Vein endothelial cell (primary cell): ENCODE data around the gene RBFA. TPM values are rescaled to one million over a fixed set of nuclear protein-coding genes. Genes with fewer than 3 reads are reported as not detected.

ENCODE experiments used
- total RNA-seq: library from RNA; depleted of rRNA; stranded (reverse); fragments of >200 nt; gene quantifications from 2 replicates; pipeline ENCODE4 v1.2.3, GENCODE V29; 2012

Gene RBFA, protein sequence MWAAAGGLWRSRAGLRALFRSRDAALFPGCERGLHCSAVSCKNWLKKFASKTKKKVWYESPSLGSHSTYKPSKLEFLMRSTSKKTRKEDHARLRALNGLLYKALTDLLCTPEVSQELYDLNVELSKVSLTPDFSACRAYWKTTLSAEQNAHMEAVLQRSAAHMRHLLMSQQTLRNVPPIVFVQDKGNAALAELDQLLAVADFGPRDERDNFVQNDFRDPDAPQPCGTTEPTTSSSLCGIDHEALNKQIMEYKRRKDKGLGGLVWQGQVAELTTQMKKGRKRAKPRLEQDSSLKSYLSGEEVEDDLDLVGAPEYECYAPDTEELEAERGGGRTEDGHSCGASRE
- 27.8 and 28.2 TPM in 2 replicates for total RNA-seq

GRCh38 chr18:80034068-80034851 lies at the start of gene RBFA:
Gene RBFA, plus strand, starts transcription at chr18:80034434. Its CDS starts 62 bp downstream, at chr18:80034496.

GRCh38 chr18:79988451-79989194 lies 45.6 kb upstream of the RBFA start, which contains the start of gene TXNL4A:
Gene TXNL4A, minus strand, starts transcription at chr18:79988563. Its CDS starts 171 bp downstream, at chr18:79988392.

Other genes with a start within 250 kb of the RBFA start
- gene KCNG2, start 236.5 kb upstream of the RBFA start, total RNA-seq: not detected in 2 replicates
- gene SLC66A2, start 82.8 kb upstream of the RBFA start, total RNA-seq: 33.7 and 40.5 TPM in 2 replicates
- 4.6 and 5.7 TPM in 2 replicates for gene HSBP1L1, start 69.8 kb upstream of the RBFA start, total RNA-seq
- 56.2 and 57.1 TPM in 2 replicates for gene TXNL4A, start 45.9 kb upstream of the RBFA start, total RNA-seq
- 27.9 and 32.3 TPM in 2 replicates for gene ADNP2, start 74.8 kb downstream of the RBFA start, total RNA-seq
- gene PARD6G, start 213.1 kb downstream of the RBFA start, total RNA-seq: 1.4 and 2.0 TPM in 2 replicates